GM21447 (cell line): ENCODE results near the gene ERCC4.

Experiments used
- ATAC-seq: cut with Tn5 transposase; IDR thresholded peaks from one replicate; pipeline ENCODE4 v1.9.1; 2021; ENCODE audit not compliant: unreplicated experiment

Gene ERCC4

DNA sequence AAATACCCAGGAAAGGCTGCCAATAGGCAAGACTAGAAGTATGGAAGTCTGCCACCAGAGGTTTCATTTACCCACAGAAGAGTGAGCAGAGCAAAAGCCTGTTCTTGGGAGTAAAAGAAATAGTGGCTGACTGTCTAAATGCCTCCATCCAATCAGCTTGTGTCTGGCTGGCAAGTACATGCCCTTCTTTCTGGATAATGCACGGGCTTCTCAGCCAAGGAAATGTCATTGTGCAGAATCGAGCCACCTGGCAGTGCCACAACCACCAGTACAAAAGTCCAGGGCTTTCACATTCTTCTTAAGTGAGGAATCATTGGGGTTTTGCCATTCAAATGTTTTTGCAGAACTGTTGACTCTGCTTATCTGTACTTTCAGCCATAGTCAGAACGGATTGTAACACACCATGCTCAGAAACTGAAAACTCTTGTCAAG lies 10.1 kb upstream of the ERCC4 start:
- no peak for ATAC-seq

DNA sequence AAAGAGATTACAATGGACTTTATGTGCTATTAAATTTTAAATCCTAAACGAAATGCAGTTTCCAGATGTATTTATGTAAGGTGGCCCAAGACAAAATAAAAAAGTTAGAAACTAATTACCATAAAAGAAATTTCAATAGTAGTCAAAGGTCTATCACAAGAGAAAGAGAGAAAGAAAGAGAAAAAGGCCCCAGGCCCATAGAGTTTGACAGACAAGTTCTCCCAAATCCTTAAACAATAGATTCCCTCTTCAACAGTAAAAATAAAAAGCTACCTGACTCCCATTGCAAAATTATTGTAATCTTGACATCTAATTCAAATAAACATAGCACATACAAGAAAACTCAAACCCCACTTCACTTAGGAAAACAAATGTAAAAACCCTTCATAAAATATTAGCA lies 8.6 kb upstream of the ERCC4 start:
- no peak for ATAC-seq

DNA sequence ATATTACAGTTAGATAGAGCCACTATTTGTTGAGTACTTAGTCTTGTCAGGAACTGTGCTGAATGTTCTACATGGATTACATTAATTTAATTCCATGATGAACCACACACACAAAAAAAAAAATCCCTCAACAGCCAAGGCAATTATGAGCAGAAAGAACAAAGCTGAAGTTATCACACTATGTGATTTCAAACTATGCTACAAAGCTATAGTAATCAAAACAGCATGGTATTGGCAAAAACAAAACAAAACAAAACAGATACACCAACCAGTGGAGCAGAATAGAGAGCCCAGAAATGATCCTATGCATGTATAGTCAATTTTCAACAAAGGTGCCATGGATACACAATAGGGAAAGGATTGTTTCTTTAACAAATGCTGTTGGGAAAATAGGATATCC lies 8.1 kb upstream of the ERCC4 start:
- ATAC-seq = no peak

DNA sequence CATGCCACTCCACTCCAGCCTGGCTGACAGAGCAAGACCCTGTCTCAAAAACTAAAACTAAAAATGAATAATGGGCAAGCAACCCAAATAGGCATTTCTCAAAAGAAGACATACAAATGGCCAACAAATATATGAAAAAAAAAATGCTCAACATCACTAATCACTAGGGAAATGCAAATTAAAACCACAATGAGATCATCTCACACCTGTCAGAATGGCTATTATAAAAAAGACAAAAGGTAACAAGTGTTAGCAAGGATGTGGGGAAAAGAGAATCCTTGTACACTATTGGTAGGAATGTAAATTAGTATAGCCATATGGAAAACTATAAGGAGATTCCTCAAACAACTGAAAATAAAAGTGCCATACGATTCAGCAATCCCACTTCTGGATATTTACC lies 7.1 kb upstream of the ERCC4 start:
- no peak for ATAC-seq

DNA sequence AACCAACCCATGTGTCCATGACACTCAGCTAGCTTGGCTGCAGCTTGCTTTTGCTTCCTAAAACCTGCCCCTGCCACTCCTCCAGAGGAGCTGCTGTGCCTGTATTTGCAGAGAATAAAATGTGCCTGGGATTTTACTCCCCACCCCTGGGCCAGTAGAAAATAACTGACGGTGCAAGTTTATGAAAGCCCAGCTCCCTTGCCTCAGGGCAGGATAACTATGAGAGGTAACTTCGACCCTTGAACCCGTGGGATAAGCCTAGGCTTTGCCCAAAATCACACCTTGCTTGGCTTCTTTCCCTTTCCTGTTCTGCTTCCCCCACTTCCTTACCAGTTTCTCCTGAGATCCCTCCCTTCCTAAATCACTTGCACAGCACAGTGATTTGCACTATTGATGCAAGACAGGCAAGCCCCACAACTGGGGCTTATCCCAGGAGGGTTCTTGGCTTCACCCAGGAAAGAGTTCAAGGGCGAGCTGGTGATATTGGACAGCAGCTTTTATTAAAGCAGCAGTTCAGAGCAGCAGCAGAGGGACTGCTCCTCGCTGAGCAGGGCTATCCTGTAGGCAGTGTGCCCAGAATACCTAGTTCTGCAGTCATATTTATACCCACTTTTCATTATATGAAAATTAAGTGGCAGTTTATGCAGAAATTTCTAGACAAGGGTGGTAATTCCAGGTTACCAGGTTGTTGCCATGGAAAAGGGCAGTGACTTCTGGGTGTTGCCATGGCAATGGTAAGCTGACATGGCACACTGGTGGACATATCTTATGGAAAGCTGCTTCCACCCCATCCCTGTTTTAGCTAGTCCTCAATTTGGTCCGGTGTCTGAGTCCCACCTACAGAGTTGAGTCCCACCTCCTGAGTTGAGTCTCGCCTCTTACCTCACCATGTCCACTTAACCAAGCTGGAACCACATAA lies 6.3 kb upstream of the ERCC4 start:
- ATAC-seq = no peak

DNA sequence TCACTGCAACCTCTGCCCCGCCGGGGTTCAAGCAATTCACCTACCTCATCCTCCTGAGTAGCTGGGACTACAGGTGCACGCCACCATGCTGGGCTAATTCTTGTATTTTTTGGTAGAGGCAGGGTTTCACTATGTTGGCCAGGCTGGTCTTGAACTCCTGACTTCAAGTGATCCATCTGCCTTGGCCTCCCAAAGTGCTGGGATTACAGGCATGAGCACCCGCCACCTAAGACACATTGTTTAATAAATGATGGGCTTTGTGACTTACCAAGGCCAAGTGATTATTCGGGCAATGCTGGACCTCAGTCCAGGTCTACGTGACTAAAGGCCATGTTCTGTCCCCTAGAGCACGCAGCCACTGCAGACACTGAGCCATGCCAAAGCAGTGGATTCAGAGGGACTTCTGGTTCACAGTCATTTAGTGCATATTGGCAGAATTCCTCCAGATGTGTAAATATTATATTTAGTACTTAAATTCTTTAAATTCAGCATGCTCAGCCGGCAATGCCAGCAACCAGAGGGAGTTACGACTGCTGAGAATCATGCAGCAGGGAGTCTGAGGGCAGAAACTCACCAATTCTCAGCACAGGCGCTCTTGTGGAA lies 4.8 kb upstream of the ERCC4 start:
- no peak for ATAC-seq

DNA sequence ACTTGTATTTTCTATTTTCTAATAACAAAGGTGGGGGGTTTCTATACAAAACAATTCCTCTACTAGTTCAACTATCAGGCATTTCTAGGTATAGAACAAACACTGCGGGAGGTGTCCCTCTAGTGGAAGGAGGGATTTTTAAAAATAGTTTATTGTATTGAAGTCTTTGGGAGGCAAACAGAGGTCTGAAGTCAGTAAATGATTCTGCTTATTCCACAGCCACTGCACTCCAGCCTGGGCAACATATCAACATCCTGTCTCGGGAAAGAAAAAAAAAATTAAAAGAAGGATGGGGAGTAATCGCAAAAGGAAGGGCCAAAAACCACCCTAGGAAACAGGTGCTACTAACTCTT lies 648 bp upstream of the ERCC4 start:
- no peak for ATAC-seq

DNA sequence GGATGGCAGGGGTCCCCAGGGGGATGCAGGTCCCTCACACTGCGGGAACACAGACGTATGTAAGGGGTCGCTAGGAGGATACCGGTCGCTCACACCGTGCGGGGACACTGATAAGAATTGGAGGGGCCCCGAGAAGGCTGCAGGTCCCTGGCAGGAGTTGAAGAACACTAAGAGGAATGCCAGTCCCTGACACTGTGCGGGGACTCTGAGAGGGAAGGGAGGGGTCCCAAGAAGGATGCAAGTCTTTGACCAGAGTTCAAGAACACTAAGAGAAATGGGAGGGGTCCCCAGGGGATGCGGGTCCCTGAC lies 510 bp downstream of the ERCC4 start:
- ATAC-seq = peak; percentile 2

DNA sequence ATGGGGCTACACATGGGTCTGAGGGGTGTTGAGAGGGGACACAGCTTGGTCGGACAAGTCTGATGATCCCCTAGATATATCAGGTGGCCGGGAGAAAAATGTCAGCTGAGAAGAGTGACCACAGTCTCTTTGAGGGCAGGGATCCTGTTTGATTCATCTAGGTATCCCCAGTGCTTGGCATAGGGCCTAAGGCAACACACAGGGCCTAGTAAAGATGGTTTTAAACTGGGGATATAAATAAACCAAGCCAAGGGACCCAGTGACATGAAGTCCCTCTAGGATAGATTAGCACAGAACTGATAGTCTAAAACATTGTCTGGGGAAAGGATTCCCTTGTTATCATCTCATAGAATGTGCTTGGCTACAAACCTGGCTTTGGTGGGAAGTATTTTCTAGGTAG lies 1.4 kb downstream of the ERCC4 start:
- ATAC-seq = no peak

DNA sequence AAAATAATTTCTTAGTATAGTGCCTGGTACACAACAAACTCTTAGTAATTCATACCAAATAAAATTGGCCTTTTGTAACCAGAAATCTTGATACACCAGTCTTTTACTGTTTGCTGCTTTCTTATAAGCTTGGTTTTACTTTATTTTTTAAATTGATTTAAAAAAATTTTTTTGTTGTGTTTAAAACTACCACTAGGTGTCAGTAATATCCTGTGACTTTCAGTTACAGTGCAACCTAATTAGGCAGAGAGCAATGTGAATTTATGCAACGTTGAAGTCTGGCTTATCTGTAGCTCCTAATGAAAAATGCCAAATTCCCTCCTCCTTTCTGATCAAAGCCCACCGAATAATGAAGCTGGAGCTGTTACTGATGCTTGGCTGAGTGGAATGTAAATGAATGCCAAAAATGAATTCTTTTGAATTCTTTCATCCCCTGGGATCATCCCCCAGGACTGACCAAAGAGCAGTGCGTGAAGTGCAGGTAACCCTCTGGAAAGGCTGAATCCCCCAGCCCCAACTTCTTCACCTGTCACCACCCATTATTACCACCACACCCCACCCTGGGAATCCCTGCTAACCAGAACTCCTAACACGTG lies 3.8 kb downstream of the ERCC4 start:
- ATAC-seq = no peak

DNA sequence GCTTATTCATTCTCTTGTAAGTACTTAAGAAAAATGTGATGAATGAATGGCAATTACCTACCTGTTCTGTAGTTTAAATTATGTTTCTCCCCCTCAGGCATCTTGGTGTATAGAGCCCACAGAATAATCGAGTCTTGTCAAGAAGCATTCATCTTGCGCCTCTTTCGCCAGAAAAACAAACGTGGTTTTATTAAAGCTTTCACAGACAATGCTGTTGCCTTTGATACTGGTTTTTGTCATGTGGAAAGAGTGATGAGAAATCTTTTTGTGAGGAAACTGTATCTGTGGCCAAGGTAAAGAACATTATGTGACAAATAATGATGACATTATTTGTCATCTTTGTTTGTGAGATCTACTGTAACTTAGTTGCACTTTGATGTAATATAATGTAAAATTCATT lies 6.5 kb downstream of the ERCC4 start:
- ATAC-seq = no peak

DNA sequence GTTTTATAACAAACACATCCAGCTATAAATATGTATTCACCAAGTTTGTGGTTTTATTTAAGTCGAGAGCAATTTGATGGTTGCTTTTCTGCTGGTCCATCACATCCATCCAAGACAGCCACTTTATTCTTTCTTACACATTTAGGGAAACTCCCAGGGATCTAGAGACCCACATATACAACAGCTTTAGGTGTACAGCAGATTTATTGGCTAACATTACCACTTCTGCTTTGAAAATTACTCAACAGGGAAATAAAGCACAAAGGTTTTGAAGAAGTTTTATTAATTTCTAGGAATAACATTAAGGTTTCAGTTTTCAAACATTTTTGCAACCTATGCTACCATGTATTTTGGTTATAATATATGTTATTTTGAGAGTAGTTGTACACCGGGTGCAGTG lies 6.9 kb downstream of the ERCC4 start:
- ATAC-seq = no peak

DNA sequence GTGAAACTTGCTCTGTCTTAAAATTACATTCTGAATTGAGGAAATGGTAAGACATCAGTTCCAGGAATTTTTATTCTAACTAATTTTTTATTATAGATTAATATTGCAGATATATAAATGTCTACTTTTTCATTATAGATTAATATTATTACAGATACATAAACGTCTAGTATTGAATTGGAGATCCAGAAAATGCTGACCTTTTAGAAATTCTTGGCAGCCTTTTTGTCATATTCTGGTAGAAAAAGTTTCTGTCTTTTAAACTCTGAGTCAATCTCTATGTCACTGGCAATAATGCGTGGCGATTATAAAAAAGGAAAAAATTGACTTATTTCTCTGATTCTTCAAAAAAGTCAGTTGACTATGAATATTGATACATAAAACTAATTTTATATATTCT lies 8.7 kb downstream of the ERCC4 start:
- no peak for ATAC-seq

DNA sequence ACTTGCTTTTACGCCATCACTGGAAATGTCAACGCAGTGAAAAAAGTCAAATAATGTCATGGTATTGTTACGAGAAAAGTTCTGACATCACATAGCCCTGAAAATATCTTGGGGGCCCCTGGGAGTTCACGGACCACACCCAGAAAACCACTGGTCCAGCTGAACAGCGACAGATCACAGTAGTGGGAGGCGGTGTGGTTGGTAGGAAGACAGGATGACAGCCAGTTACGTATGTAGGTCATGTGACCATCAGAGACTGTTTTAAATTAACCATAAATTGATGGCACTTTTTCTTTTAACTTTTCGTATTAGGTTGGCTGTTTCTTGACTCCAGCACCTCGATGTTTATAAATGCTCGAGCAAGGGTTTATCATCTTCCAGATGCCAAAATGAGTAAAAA lies 11.9 kb downstream of the ERCC4 start:
- ATAC-seq = no peak

DNA sequence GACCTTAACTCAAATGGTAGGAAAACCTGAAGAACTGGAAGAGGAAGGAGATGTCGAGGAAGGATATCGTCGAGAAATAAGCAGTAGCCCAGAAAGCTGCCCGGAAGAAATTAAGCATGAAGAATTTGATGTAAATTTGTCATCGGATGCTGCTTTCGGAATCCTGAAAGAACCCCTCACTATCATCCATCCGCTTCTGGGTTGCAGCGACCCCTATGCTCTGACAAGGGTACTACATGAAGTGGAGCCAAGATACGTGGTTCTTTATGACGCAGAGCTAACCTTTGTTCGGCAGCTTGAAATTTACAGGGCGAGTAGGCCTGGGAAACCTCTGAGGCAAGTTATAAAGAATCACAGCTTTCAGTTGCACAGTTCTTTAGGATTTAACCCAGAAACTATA lies 15.5 kb downstream of the ERCC4 start:
- ATAC-seq = no peak

DNA sequence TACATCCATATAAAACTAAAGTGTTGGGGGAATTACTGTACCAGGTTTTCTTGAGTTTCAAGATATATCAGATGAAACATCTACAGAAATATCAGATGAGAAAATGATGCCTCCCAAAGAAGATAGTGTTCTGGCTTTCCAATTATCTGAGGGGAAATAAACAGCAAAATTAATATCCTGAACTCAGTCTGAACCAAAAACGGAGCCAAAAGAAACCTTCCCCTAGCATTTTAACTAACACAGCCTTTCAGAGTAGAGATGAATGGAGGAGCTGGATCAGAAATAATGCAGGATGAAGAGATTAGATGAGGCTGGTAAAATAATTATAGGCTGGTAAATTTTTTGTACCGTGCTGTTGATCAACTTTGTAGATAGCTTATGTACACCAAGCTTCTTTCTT lies 16.2 kb downstream of the ERCC4 start:
- ATAC-seq = no peak

DNA sequence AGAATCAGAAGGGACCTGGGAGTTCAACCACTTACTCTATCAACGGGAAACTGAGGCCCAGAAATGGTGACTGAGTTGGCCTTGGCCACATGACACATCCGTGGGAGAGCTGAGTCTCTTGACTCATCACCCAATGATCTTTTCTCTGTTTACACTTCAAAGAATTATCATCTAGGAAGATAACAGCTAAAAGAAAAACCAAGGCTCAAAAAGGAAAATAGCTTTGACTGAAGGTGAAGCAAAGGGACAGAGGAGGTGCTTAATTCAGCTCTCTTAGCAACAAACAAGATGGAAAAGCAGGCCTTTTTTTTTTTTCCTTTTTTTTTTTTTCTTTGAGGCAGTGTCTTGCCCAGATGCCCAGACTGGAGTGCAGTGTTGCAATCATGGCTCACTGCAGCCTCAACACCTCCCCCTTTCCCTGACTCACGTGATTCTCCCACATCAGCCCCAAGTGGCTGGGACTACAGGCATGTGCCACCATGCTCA lies 16.7 kb downstream of the ERCC4 start:
- ATAC-seq = no peak

DNA sequence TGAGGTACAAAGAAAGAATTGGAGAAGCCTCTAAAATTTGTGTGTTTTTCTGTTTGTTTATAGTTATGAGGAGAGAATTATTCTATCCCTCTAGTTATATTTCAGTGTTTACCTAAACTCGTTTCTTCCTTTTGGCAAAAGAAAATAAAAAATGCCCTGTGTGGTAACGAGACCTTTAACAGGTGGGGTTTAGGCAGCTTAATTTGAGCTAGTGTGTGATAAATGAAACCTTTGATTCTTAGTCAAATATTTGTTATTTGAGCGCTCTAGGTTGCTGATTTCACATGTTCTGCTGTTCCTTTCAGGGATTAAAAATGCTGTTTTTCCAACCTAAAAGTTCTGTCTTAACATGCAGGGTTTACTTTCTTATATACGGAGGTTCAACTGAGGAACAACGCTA lies 17.5 kb downstream of the ERCC4 start:
- no peak for ATAC-seq

DNA sequence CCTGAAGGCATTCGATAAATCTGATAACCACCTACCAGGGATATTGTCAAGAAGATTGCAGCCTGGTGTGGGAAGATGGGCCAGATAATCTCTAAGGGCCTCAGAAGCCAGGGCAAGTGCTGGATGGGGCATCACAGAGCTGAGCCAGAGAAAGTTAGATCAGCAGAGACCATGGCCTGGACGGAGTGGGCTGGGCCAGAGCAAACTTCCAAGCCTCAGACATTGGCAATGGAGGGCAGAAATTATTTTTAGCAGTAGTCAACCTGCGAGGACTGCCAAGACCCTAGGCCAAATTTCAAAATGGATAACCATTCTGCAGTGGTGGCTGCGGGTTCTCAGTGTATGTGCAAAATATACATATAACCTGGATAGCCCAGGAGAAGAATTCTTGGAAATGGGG lies 18.5 kb downstream of the ERCC4 start:
- ATAC-seq = no peak

DNA sequence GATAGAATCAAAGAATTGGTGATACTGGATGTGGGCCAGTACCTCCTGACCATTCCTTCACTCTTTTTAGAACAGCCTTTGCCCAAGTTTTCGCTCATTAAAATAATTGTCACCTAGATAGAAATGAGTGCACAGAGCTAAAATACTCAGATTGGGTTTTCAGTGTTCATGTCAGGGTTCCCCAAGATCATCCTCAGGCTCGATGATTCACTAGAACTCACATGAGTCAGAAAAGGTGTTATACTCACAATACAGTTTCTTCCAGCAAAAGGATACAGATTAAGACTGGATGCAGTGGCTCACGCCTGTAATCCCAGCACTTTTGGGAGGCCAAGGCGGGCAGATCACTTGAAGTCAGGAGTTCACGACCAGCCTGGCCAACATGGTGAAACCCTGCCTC lies 19.9 kb downstream of the ERCC4 start:
- no peak for ATAC-seq

DNA sequence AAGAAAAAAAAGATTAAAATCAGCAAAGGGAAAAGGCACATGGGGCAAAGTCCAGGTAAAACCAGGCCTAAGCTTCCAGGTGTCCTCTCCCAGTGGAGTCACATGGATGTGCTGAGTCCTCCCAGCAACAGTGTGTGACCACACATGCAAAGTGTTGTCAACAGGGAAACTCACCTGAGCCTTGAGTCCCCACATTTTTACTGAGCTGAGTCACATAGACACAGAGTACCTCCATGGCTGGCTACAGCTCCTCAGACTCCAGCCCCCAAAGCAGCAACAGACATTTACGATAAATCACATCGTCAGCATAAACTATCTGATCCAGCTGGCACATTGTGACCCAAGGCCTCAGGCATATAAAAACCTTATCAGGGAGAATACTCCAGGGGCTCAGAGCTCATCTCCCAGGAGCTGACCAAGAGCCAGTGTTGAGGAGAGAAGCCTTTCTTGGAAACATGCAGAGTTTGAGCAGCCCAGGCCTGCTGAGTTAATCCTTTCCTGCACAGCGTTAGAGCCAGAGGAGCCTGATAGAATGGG lies 20.5 kb downstream of the ERCC4 start:
- ATAC-seq = no peak

DNA sequence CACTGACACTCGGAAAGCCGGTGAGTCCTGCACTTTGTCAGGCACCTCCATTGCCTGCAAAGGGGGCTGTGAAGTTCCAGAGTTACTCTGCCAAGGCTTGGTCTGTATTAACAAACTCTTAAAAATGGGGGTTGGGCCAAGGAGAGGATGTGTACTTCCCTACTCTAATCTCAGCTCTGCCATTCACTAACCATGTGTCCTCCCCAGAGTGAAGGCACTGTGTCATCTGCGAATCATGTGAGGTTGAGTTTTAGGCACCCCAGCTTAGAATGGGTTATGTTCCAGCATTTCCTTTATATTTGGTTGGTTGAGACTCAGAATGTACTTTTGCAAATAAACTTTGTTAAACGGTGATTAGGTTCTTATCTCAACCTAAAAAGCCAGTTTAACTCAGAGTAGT lies 24.9 kb downstream of the ERCC4 start:
- no peak for ATAC-seq
